ENCODE results near the gene HSPD1.

DNA sequence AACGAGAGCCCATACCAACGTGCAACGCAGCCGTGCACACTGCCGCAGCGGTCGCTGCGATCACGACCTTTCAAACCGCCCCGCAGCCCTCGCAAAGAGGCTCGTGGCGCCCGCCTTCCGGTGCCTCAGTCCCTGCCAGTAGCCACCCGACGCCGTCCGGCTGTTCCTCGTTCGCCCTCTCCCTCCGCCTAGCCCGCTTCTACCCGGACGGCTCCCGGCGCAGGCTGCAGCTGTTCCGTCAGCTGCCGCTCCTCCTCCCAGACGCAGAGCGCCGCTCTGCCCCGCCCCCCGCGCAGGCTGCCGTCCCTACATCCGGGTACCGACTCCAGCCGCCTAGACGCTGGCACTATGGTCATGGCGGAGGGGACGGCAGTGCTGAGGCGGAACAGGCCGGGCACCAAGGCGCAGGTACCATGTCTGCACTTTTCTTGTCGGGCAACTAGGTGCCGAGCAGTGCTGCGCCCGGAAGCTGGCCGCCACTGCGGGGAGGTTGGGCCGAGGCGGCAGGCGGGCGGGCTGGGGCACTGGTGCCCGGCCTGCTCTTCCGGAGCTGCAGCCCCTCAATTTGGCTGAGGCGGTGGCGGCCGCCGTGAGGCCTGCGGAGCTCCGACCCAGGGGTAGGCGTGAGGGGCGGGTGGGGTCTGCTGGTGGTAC is 16.2 kb upstream of the HSPD1 start, which contains the start of gene MOB4:
- TF ChIP-seq POLR2AphosphoS5 (IDR thresholded peaks at IDR 0.05) (peak; percentile 97 to 99 (median 97)), POLR2A (IDR thresholded peaks at IDR 0.05) (peak; percentile 93)
- TF ChIP-seq, protein P1, sequence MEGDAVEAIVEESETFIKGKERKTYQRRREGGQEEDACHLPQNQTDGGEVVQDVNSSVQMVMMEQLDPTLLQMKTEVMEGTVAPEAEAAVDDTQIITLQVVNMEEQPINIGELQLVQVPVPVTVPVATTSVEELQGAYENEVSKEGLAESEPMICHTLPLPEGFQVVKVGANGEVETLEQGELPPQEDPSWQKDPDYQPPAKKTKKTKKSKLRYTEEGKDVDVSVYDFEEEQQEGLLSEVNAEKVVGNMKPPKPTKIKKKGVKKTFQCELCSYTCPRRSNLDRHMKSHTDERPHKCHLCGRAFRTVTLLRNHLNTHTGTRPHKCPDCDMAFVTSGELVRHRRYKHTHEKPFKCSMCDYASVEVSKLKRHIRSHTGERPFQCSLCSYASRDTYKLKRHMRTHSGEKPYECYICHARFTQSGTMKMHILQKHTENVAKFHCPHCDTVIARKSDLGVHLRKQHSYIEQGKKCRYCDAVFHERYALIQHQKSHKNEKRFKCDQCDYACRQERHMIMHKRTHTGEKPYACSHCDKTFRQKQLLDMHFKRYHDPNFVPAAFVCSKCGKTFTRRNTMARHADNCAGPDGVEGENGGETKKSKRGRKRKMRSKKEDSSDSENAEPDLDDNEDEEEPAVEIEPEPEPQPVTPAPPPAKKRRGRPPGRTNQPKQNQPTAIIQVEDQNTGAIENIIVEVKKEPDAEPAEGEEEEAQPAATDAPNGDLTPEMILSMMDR (IDR thresholded peaks at IDR 0.05): peak in 1 of 5 experiments; percentile 19
